ENCODE data around the gene NRARP. TPM values are rescaled to one million over a fixed set of nuclear protein-coding genes. Genes with fewer than 3 reads are reported as not detected.

Gene NRARP
- polyA plus RNA-seq, 1 experiment = 0.17 TPM

DNA sequence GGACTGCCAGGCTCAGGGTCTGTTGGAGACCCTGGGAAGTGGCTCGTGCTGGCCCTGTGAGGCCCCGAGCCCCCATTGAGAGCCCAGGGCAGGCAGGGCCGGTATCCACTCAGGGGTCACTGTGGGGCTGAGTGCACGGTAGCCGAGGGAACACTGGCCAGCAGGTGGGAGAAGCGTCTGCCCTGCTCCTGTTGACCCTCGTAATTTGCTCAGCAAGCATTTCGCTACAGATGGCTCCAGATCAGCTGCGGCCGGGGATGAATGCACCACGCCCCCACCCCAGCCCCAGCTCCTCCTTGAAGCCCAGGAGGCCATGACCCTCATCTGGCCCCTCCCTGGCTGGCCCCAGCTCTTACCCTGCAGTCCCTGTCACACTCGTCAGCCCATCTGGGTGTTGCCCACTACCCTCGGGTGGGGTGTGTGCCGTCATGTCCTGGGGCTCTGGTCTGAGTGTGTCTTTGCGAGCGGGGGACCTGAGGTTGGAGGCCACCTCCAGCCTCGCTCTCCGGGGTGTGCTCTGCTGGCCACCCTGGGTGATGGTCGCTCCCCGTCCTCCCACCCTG is 6.1 kb upstream of the NRARP start:
- H3K36me3 ChIP-seq (ENCODE audit: control insufficient read depth, insufficient read depth, low read length) = no peaks in the 10 kb centered on the region
- TF ChIP-seq, protein P1, sequence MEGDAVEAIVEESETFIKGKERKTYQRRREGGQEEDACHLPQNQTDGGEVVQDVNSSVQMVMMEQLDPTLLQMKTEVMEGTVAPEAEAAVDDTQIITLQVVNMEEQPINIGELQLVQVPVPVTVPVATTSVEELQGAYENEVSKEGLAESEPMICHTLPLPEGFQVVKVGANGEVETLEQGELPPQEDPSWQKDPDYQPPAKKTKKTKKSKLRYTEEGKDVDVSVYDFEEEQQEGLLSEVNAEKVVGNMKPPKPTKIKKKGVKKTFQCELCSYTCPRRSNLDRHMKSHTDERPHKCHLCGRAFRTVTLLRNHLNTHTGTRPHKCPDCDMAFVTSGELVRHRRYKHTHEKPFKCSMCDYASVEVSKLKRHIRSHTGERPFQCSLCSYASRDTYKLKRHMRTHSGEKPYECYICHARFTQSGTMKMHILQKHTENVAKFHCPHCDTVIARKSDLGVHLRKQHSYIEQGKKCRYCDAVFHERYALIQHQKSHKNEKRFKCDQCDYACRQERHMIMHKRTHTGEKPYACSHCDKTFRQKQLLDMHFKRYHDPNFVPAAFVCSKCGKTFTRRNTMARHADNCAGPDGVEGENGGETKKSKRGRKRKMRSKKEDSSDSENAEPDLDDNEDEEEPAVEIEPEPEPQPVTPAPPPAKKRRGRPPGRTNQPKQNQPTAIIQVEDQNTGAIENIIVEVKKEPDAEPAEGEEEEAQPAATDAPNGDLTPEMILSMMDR (IDR thresholded peaks at IDR 0.05; ENCODE audit: insufficient read depth, low read depth, low read length) = no peak
- no peak overlapping the region for H3K4me3 ChIP-seq (ENCODE audit: low read depth, low read length)
- H3K27me3 ChIP-seq (ENCODE audit: control insufficient read depth, insufficient read depth, low read length) = no peaks in the 10 kb centered on the region
- ChIA-PET CTCF (interaction anchor here (1.1 to 1.4 kb wide), 3 partner anchors 10 to 22 kb away, joined by 3 read pairs; no protein-coding TSS in a partner anchor), POLR2A (no interaction called here)
- no peak for DNase-seq (ENCODE audit: low read depth)

DNA sequence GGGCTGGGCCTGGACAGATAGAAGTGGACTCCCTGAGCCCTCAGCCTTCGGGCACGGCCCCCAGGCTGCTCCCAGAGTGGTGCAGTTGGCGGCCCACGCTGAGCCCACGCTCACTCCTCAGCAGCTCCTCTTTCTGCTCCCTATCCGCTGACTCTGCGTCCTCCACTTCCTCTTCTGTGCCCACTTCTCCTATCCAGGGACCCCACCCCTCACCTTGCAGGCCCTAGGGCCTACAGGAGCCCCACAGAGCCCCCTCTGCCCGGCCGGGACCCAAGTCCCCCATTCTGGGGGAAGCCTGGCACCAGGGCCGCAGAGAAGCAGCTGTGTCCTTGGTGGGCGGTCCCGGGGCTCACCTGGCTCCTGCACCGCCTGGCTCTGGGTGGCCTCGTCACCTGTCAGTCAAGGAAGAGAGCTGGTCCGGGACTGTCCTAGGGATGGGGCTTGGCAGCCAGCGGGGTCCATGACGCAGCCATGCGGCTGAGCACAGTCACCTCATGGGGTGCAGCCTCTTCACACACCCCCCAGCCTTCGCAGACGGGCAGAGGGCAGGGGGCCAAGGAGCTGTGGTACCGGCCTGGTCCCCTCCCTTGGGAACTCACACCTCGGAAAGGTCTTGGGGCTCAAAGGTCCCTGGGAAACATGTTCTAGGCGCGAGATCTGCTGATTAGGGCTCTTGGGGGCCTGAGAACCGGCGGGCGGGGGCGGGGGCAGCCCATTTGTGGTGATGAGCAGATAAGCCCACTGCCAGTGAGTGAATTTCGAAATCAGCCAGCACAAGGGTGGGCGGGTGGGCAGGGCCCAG is 5.4 kb upstream of the NRARP start:
- no peaks in the 10 kb centered on the region for H3K36me3 ChIP-seq (ENCODE audit: control insufficient read depth, insufficient read depth, low read length)
- TF ChIP-seq, protein P1 (IDR thresholded peaks at IDR 0.05; ENCODE audit: insufficient read depth, low read depth, low read length) = no peak
- ChIA-PET POLR2A (no interaction called here), CTCF (interaction anchor here (1.1 to 1.4 kb wide), 3 partner anchors 11 to 21 kb away, joined by 3 read pairs; no protein-coding TSS in a partner anchor)
- H3K4me3 ChIP-seq (ENCODE audit: low read depth, low read length) = no peak overlapping the region
- no peak for DNase-seq (ENCODE audit: low read depth)
- H3K27me3 ChIP-seq (ENCODE audit: control insufficient read depth, insufficient read depth, low read length) = no peaks in the 10 kb centered on the region

DNA sequence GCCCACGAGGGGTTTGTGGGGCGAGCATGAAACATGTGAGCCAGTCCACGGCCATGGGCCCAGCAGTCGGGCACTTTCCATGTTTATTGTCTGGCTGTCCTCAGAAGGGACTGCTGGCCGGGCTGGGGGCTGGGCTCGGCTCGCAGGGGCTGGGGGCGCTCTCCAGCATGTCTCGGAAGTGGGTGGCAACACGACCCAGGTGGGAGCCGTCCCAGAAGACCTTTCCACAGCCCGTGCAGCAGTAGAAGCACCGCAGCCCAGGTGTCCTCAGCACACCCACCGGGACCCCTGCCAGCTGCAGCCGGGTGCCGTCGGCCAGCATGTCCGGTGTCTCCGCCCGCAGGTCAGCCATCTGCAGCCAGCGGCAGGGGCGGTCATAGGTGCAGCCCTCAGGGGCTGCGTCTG is 4.8 kb upstream of the NRARP start:
- CTCF ChIA-PET = interaction anchor here (1.2 kb wide), 1 partner anchor 12 kb away, joined by 3 read pairs; no protein-coding TSS in a partner anchor
- no peaks in the 10 kb centered on the region for H3K27me3 ChIP-seq (ENCODE audit: control insufficient read depth, insufficient read depth, low read length)
- no peak for DNase-seq (ENCODE audit: low read depth)
- TF ChIP-seq, protein P1 (IDR thresholded peaks at IDR 0.05; ENCODE audit: insufficient read depth, low read depth, low read length) = no peak
- H3K4me3 ChIP-seq (ENCODE audit: low read depth, low read length) = no peak overlapping the region
- POLR2A ChIA-PET = no interaction called here
- H3K36me3 ChIP-seq (ENCODE audit: control insufficient read depth, insufficient read depth, low read length) = no peaks in the 10 kb centered on the region

DNA sequence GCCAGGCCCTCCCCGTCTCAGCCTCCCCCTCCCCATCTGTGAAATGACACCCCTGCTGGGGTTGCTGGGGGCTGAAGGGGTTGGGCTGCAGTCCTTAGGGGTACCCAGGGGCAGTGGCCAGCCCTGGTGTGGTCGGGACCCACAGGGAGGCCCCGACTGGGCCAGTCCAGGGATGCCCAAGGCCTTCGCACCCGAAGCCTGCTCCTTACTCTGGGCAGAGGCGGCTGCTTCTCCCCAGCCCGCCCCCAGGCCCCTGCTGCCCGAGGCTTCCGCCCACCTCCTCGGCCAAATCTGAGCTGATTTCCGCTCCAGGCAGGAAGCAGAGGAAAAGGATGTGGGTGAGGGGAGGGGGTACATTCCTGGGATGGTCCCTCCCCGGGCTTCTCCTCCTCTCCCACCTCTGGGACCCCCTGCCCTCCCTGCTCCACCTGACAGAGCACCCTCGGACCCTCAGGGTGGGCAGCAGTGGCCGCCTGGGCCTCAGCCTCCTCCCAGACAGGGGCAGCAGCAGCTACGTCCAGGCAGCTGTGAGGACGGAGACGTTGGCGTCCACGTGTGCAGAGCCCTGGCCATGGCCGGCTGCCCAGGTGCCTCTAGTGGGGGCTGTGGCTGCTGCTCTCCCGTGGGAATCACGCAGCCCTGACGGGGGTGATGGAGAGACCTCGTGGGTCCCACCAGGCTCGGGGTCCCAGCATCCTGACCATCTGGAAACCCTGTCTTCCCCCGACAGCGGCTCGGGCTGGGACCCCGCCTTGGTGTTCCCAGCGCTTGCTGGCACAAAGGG is 4.2 kb upstream of the NRARP start:
- no peaks in the 10 kb centered on the region for H3K27me3 ChIP-seq (ENCODE audit: control insufficient read depth, insufficient read depth, low read length)
- POLR2A ChIA-PET = no interaction called here
- H3K4me3 ChIP-seq (ENCODE audit: low read depth, low read length) = no peak overlapping the region
- DNase-seq (ENCODE audit: low read depth) = no peak
- CTCF ChIA-PET = interaction anchor here (0.6 kb wide), 1 partner anchor 139 kb away, joined by 3 read pairs; no protein-coding TSS in a partner anchor
- TF ChIP-seq, protein P1 (IDR thresholded peaks at IDR 0.05; ENCODE audit: insufficient read depth, low read depth, low read length) = no peak
- no peaks in the 10 kb centered on the region for H3K36me3 ChIP-seq (ENCODE audit: control insufficient read depth, insufficient read depth, low read length)

DNA sequence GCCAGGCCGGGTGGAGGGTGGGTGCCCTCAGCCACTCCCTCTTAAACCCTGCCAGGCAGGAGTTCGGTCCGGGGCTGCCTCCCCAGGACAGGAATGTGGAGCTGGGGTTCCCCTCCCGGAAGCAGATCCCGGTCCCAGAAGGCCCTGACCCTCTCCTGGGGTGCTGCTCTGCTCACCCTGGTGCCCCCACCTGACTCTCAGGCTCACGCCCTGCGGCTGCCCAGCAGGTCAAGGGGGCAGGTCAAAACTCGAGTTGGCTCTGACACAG is 3.7 kb upstream of the NRARP start:
- Histone ChIP-seq H3K27me3 (ENCODE audit: control insufficient read depth, insufficient read depth, low read length) (no peaks in the 10 kb centered on the region), H3K36me3 (ENCODE audit: control insufficient read depth, insufficient read depth, low read length) (no peaks in the 10 kb centered on the region), H3K4me3 (ENCODE audit: low read depth, low read length) (no peak overlapping the region)
- no peak for DNase-seq (ENCODE audit: low read depth)
- POLR2A ChIA-PET = no interaction called here
- CTCF ChIA-PET = no interaction called here
- TF ChIP-seq, protein P1 (IDR thresholded peaks at IDR 0.05; ENCODE audit: insufficient read depth, low read depth, low read length) = no peak

Measured in BJ (cell line).